GM23338 (cell line): ENCODE measurements around the gene HTT. TPM values are rescaled to one million over a fixed set of nuclear protein-coding genes. Genes with fewer than 3 reads are reported as not detected.
A peak's percentile ranks its signal among the peaks of the same experiment; 100 is the strongest.

ENCODE experiments used
- ATAC-seq: fragments of 200-7000 bp; cut with Tn5 transposase; 3 replicates; pipeline ENCODE4 v1.9.1; 2020
- DNase-seq: peaks from one replicate; pipeline ENCODE4 v3.0.0-alpha.2; 2015; ENCODE audit warnings: low spot score
- H2AFZ ChIP-seq: fragments of 200-600 bp; sonication (generic); 2 replicates; pipeline ENCODE4 v1.8.0; 2016; ENCODE audit warnings: antibody characterized with exemption, mild to moderate bottlenecking, moderate library complexity
- H3F3A ChIP-seq: fragments of 200-600 bp; sonication (generic); replicated peaks from 2 replicates; pipeline ENCODE4 v1.8.0; 2017; ENCODE audit warnings: antibody characterized with exemption, mixed run types, low read depth
- H3K27ac ChIP-seq: fragments of 200-600 bp; sonication (generic); 2 replicates; pipeline ENCODE4 v1.6.1; 2016; ENCODE audit warnings: low read depth
- H3K27me3 ChIP-seq: fragments of 200-600 bp; sonication (generic); 2 replicates; pipeline ENCODE4 v1.8.0; 2016; ENCODE audit warnings: mild to moderate bottlenecking, mixed run types, moderate library complexity; ENCODE audit not compliant: insufficient read depth
- H3K36me3 ChIP-seq: fragments of 200-600 bp; sonication (generic); 2 replicates; pipeline ENCODE4 v1.8.0; 2016; ENCODE audit warnings: mild to moderate bottlenecking; ENCODE audit not compliant: insufficient read depth
- H3K4me1 ChIP-seq: fragments of 200-600 bp; sonication (generic); 2 replicates; pipeline ENCODE4 v1.8.0; 2016; ENCODE audit warnings: mild to moderate bottlenecking, moderate library complexity; ENCODE audit not compliant: insufficient read depth
- H3K4me2 ChIP-seq: fragments of 200-600 bp; sonication (generic); 2 replicates; pipeline ENCODE4 v1.7.1; 2017; ENCODE audit warnings: mixed run types
- H3K4me3 ChIP-seq: fragments of 200-600 bp; sonication (generic); 2 replicates; pipeline ENCODE4 v1.6.1; 2016; ENCODE audit warnings: mixed run types
- H3K79me2 ChIP-seq: fragments of 200-600 bp; sonication (generic); replicated peaks from 2 replicates; pipeline ENCODE4 v1.8.0; 2017; ENCODE audit warnings: mild to moderate bottlenecking; ENCODE audit not compliant: insufficient read depth
- H3K9me2 ChIP-seq: fragments of 200-600 bp; sonication (generic); 2 replicates; pipeline ENCODE4 v1.8.0; 2017; ENCODE audit not compliant: insufficient read depth
- H4K20me1 ChIP-seq: fragments of 200-600 bp; sonication (generic); replicated peaks from 2 replicates; pipeline ENCODE4 v1.8.0; 2017; ENCODE audit warnings: mild to moderate bottlenecking; ENCODE audit not compliant: insufficient read depth
- H3K27ac Mint-ChIP-seq: 2 replicates; pipeline ENCODE4 v1.8.0; 2020; ENCODE audit warnings: inconsistent platforms, mild to moderate bottlenecking, moderate library complexity, mixed read lengths
- H3K27me3 Mint-ChIP-seq: 3 replicates; pipeline ENCODE4 v1.8.0; 2022; ENCODE audit warnings: low read depth, mild to moderate bottlenecking, moderate library complexity, mixed read lengths, inconsistent platforms; ENCODE audit not compliant: insufficient read depth, poor library complexity
- H3K36me3 Mint-ChIP-seq: 3 replicates; pipeline ENCODE4 v1.8.0; 2021; ENCODE audit warnings: low read depth, mild to moderate bottlenecking, inconsistent platforms, moderate library complexity, mixed read lengths
- H3K4me1 Mint-ChIP-seq: 3 replicates; pipeline ENCODE4 v1.8.0; 2020; ENCODE audit warnings: mild to moderate bottlenecking, inconsistent platforms, mixed read lengths
- H3K4me3 Mint-ChIP-seq: 3 replicates; pipeline ENCODE4 v1.8.0; 2021; ENCODE audit warnings: moderate library complexity, mild to moderate bottlenecking, inconsistent platforms, mixed read lengths
- H3K9me3 Mint-ChIP-seq: 3 replicates; pipeline ENCODE4 v1.8.0; 2020; ENCODE audit warnings: moderate library complexity, mild to moderate bottlenecking, inconsistent platforms, mixed read lengths
- CREB1 ChIP-seq: fragments of 250-450 bp; sonication (Bioruptor Pico); IDR thresholded peaks from 2 replicates; pipeline ENCODE4 v1.5.0; 2020; ENCODE audit warnings: low read depth, mild to moderate bottlenecking, moderate library complexity
- EZH2 ChIP-seq: fragments of 200-600 bp; sonication (generic); IDR thresholded peaks from one replicate; pipeline ENCODE4 v1.8.0; 2017; ENCODE audit warnings: antibody characterized with exemption, mild to moderate bottlenecking, low read depth; ENCODE audit not compliant: unreplicated experiment
- EZH2phosphoT487 ChIP-seq: fragments of 200-600 bp; sonication (generic); IDR thresholded peaks from one replicate; pipeline ENCODE4 v1.8.1; 2018; ENCODE audit warnings: antibody characterized with exemption; ENCODE audit not compliant: unreplicated experiment
- JUNB ChIP-seq: IDR thresholded peaks from one replicate; pipeline ENCODE4 v1.6.1; 2016; ENCODE audit warnings: antibody characterized with exemption; ENCODE audit not compliant: unreplicated experiment
- ZNF114 ChIP-seq: fragments of 250-450 bp; sonication (Bioruptor Pico); IDR thresholded peaks from 2 replicates; pipeline ENCODE4 v1.5.0; 2020; ENCODE audit warnings: mild to moderate bottlenecking, moderate library complexity
- polyA plus RNA-seq: library from polyadenylated mRNA; unstranded; fragments of >200 nt; fragmentation: Nextera tagmentation; extraction: Ambion mirVana; gene quantifications from 2 replicates; pipeline ENCODE4 v1.2.1, GENCODE V29; 2016
- total RNA-seq: library from RNA; depleted of rRNA; stranded (reverse); fragments of >200 nt; shearing (Covaris generic); gene quantifications from 2 replicates; pipeline ENCODE4 v1.2.3, GENCODE V29; 2014
- TF ChIP-seq, protein P1 (sequence below), 2 experiments: fragments of 200-600 bp in 1 of 2; sonication (generic) in 1 of 2; conservative IDR thresholded peaks; 2 replicates each; pipeline versions ENCODE4 v1.5.1 to v1.6.1; 2016 to 2017; ENCODE audit warnings: antibody characterized with exemption in 2 of 2, low read depth in 2 of 2, mild to moderate bottlenecking in 2 of 2, moderate library complexity in 1 of 2
- TF ChIP-seq, protein P2 (sequence below): fragments of 250-450 bp; sonication (Bioruptor Pico); IDR thresholded peaks from 2 replicates; pipeline ENCODE4 v1.5.0; 2020; ENCODE audit warnings: mild to moderate bottlenecking, moderate library complexity
- TF ChIP-seq, protein P3 (sequence below): IDR thresholded peaks from one replicate; pipeline ENCODE4 v1.6.1; 2018; ENCODE audit warnings: antibody characterized with exemption; ENCODE audit not compliant: unreplicated experiment

Gene HTT
- total and polyA plus RNA-seq, 2 experiments from 2014 or later: 26.6 to 67.7 TPM

DNA sequence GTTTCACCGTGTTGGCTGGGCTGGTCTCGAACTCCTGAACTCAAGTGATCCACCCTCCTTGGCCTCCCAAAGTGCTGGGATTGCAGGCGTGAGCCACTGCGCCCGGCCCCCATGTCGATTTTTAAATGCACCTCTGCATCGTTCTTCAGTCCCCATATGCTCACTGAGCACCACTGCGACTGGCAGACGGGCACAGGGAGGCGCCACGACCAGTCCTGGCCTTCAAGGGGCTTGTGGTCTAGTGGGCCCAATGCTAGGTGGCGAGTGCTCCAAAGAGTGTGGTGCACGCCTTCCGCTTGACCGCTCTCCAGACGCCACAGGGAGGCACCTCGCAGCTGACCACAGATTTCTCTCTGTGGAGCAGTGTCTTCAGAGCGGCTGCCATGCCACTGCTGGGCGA lies 162.8 kb downstream of the HTT start:
- Mint-ChIP-seq H3K4me3 (peak overlapping the region; percentile 35), H3K9me3 (no peaks in the 10 kb centered on the region; the same call in 2 of the 3 replicates), H3K27ac (no peak overlapping the region), H3K36me3 (peaks cover 56% of the 10 kb centered on the region), H3K4me1 (peaks cover 35% of the 10 kb centered on the region), H3K27me3 (peaks cover 30% of the 10 kb centered on the region)
- Histone ChIP-seq H3K27ac (no peak overlapping the region), H4K20me1 (peaks cover 12% of the 10 kb centered on the region), H3K9me2 (no peaks in the 10 kb centered on the region), H3K4me3 (no peak overlapping the region), H3K79me2 (no peaks in the 10 kb centered on the region), H3K4me1 (peaks cover 12% of the 10 kb centered on the region), H3K4me2 (peak overlapping the region; percentile 56; the same call in 1 of the 2 replicates), H3K36me3 (peaks cover 11% of the 10 kb centered on the region; the same call in 1 of the 2 replicates), H3K27me3 (no peaks in the 10 kb centered on the region), H2AFZ (no peak overlapping the region), H3F3A (0 out of 2 replicates have a peak, but pooled peaks cover 3% of the 10 kb centered on the region)
- TF ChIP-seq JUNB: no peak
- DNase-seq: no peak
- ATAC-seq: peak; percentile 10

- H3K4me1 ChIP-seq: peaks cover 12% of the 10 kb centered on the region
- peaks cover 55% of the 10 kb centered on the region for H3K36me3 Mint-ChIP-seq
- TF ChIP-seq EZH2phosphoT487 (no peak), CREB1 (CRISPR knock-in tag) (no peak), EZH2 (no peak), ZNF114 (CRISPR knock-in tag) (no peak)
- TF ChIP-seq, protein P1, sequence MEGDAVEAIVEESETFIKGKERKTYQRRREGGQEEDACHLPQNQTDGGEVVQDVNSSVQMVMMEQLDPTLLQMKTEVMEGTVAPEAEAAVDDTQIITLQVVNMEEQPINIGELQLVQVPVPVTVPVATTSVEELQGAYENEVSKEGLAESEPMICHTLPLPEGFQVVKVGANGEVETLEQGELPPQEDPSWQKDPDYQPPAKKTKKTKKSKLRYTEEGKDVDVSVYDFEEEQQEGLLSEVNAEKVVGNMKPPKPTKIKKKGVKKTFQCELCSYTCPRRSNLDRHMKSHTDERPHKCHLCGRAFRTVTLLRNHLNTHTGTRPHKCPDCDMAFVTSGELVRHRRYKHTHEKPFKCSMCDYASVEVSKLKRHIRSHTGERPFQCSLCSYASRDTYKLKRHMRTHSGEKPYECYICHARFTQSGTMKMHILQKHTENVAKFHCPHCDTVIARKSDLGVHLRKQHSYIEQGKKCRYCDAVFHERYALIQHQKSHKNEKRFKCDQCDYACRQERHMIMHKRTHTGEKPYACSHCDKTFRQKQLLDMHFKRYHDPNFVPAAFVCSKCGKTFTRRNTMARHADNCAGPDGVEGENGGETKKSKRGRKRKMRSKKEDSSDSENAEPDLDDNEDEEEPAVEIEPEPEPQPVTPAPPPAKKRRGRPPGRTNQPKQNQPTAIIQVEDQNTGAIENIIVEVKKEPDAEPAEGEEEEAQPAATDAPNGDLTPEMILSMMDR (conservative IDR thresholded peaks at IDR 0.05; ENCODE audit: low read depth in 2 of 2): no peak
- TF ChIP-seq, protein P2, sequence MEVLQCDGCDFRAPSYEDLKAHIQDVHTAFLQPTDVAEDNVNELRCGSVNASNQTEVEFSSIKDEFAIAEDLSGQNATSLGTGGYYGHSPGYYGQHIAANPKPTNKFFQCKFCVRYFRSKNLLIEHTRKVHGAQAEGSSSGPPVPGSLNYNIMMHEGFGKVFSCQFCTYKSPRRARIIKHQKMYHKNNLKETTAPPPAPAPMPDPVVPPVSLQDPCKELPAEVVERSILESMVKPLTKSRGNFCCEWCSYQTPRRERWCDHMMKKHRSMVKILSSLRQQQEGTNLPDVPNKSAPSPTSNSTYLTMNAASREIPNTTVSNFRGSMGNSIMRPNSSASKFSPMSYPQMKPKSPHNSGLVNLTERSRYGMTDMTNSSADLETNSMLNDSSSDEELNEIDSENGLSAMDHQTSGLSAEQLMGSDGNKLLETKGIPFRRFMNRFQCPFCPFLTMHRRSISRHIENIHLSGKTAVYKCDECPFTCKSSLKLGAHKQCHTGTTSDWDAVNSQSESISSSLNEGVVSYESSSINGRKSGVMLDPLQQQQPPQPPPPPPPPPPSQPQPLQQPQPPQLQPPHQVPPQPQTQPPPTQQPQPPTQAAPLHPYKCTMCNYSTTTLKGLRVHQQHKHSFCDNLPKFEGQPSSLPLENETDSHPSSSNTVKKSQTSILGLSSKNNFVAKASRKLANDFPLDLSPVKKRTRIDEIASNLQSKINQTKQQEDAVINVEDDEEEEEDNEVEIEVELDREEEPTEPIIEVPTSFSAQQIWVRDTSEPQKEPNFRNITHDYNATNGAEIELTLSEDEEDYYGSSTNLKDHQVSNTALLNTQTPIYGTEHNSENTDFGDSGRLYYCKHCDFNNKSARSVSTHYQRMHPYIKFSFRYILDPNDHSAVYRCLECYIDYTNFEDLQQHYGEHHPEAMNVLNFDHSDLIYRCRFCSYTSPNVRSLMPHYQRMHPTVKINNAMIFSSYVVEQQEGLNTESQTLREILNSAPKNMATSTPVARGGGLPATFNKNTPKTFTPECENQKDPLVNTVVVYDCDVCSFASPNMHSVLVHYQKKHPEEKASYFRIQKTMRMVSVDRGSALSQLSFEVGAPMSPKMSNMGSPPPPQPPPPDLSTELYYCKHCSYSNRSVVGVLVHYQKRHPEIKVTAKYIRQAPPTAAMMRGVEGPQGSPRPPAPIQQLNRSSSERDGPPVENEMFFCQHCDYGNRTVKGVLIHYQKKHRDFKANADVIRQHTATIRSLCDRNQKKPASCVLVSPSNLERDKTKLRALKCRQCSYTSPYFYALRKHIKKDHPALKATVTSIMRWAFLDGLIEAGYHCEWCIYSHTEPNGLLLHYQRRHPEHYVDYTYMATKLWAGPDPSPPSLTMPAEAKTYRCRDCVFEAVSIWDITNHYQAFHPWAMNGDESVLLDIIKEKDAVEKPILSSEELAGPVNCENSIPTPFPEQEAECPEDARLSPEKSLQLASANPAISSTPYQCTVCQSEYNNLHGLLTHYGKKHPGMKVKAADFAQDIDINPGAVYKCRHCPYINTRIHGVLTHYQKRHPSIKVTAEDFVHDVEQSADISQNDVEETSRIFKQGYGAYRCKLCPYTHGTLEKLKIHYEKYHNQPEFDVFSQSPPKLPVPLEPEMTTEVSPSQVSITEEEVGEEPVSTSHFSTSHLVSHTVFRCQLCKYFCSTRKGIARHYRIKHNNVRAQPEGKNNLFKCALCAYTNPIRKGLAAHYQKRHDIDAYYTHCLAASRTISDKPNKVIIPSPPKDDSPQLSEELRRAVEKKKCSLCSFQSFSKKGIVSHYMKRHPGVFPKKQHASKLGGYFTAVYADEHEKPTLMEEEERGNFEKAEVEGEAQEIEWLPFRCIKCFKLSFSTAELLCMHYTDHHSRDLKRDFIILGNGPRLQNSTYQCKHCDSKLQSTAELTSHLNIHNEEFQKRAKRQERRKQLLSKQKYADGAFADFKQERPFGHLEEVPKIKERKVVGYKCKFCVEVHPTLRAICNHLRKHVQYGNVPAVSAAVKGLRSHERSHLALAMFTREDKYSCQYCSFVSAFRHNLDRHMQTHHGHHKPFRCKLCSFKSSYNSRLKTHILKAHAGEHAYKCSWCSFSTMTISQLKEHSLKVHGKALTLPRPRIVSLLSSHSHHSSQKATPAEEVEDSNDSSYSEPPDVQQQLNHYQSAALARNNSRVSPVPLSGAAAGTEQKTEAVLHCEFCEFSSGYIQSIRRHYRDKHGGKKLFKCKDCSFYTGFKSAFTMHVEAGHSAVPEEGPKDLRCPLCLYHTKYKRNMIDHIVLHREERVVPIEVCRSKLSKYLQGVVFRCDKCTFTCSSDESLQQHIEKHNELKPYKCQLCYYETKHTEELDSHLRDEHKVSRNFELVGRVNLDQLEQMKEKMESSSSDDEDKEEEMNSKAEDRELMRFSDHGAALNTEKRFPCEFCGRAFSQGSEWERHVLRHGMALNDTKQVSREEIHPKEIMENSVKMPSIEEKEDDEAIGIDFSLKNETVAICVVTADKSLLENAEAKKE (CRISPR knock-in tag): no peak
- TF ChIP-seq, protein P3, sequence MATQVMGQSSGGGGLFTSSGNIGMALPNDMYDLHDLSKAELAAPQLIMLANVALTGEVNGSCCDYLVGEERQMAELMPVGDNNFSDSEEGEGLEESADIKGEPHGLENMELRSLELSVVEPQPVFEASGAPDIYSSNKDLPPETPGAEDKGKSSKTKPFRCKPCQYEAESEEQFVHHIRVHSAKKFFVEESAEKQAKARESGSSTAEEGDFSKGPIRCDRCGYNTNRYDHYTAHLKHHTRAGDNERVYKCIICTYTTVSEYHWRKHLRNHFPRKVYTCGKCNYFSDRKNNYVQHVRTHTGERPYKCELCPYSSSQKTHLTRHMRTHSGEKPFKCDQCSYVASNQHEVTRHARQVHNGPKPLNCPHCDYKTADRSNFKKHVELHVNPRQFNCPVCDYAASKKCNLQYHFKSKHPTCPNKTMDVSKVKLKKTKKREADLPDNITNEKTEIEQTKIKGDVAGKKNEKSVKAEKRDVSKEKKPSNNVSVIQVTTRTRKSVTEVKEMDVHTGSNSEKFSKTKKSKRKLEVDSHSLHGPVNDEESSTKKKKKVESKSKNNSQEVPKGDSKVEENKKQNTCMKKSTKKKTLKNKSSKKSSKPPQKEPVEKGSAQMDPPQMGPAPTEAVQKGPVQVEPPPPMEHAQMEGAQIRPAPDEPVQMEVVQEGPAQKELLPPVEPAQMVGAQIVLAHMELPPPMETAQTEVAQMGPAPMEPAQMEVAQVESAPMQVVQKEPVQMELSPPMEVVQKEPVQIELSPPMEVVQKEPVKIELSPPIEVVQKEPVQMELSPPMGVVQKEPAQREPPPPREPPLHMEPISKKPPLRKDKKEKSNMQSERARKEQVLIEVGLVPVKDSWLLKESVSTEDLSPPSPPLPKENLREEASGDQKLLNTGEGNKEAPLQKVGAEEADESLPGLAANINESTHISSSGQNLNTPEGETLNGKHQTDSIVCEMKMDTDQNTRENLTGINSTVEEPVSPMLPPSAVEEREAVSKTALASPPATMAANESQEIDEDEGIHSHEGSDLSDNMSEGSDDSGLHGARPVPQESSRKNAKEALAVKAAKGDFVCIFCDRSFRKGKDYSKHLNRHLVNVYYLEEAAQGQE: no peak
These were observed 163.5 kb downstream of the HTT start for GRCh38 chr4:3237712-3238560.

More at GRCh38 chr4:3237712-3238560, 163.5 kb downstream of the HTT start:
- ATAC-seq (peak; percentile 82), DNase-seq (peak; percentile 67)
- Histone ChIP-seq H3K4me2 (peak overlapping the region; percentile 56; the same call in 1 of the 2 replicates), H3K36me3 (peaks cover 11% of the 10 kb centered on the region; the same call in 1 of the 2 replicates), H3F3A (0 out of 2 replicates have a peak, but pooled peaks cover 3% of the 10 kb centered on the region), H3K9me2 (no peaks in the 10 kb centered on the region), H4K20me1 (peaks cover 17% of the 10 kb centered on the region), H2AFZ (no peak overlapping the region), H3K27me3 (no peaks in the 10 kb centered on the region), H3K4me3 (no peak overlapping the region), H3K79me2 (no peaks in the 10 kb centered on the region), H3K27ac (no peak overlapping the region)
- Mint-ChIP-seq H3K27me3 (peaks cover 30% of the 10 kb centered on the region), H3K4me3 (peak overlapping the region; percentile 35), H3K4me1 (peaks cover 42% of the 10 kb centered on the region), H3K27ac (peak overlapping the region; percentile 70; the same call in 1 of the 2 replicates), H3K9me3 (no peaks in the 10 kb centered on the region; the same call in 2 of the 3 replicates)
